Neural cell (in vitro differentiated cells): ENCODE results near the gene NPEPPS. TPM values are rescaled to one million over a fixed set of nuclear protein-coding genes. Genes with fewer than 3 reads are reported as not detected.

Experiments used
- H2AFZ ChIP-seq: fragments of 200-600, 300-800 bp; sonication (generic), shearing (Covaris generic); 2 replicates; pipeline ENCODE4 v1.6.0; 2014; ENCODE audit warnings: low read depth, mild to moderate bottlenecking, antibody characterized with exemption, low read length, moderate library complexity
- H3F3A ChIP-seq: fragments of 200-600 bp; shearing (Covaris generic); 2 replicates; pipeline ENCODE4 v1.6.1; 2016; ENCODE audit warnings: mild to moderate bottlenecking, moderate library complexity, mixed read lengths, antibody characterized with exemption, low read length; ENCODE audit not compliant: insufficient read depth, poor library complexity, severe bottlenecking
- H3K27ac ChIP-seq: fragments of 200-600, 300-800 bp; sonication (generic), shearing (Covaris generic); 2 replicates; pipeline ENCODE4 v1.5.1; 2014; ENCODE audit warnings: mild to moderate bottlenecking, low read length, moderate library complexity
- H3K27me3 ChIP-seq: fragments of 300-800, 200-600 bp; sonication (generic), shearing (Covaris generic); 2 replicates; pipeline ENCODE4 v1.6.0; 2014; ENCODE audit warnings: mild to moderate bottlenecking, low read depth, low read length, moderate library complexity; ENCODE audit not compliant: insufficient read depth
- H3K36me3 ChIP-seq: fragments of 300-800, 200-600 bp; sonication (generic), shearing (Covaris generic); 2 replicates; pipeline ENCODE4 v1.5.1; 2014; ENCODE audit warnings: mild to moderate bottlenecking, antibody characterized with exemption, low read length, moderate library complexity; ENCODE audit not compliant: insufficient read depth
- H3K4me2 ChIP-seq: fragments of 300-800, 200-600 bp; sonication (generic), shearing (Covaris generic); 2 replicates; pipeline ENCODE4 v1.6.0; 2014; ENCODE audit warnings: mild to moderate bottlenecking, low read length
- H3K4me3 ChIP-seq: fragments of 300-800, 200-600 bp; sonication (generic), shearing (Covaris generic); 2 replicates; pipeline ENCODE4 v1.5.1; 2014; ENCODE audit warnings: mild to moderate bottlenecking, low read length, moderate library complexity
- H3K79me2 ChIP-seq: fragments of 200-600 bp; shearing (Covaris generic); replicated peaks from 2 replicates; pipeline ENCODE4 v1.6.0; 2014; ENCODE audit warnings: mild to moderate bottlenecking, low read length, moderate library complexity; ENCODE audit not compliant: insufficient read depth
- H3K9ac ChIP-seq: fragments of 300-800, 200-600 bp; sonication (generic), shearing (Covaris generic); 2 replicates; pipeline ENCODE4 v1.6.1; 2016; ENCODE audit warnings: mild to moderate bottlenecking, low read length, mixed read lengths
- H3K9me2 ChIP-seq: fragments of 200-600 bp; shearing (Covaris generic); 2 replicates; pipeline ENCODE4 v1.6.1; 2016; ENCODE audit warnings: mild to moderate bottlenecking, low read length, mixed read lengths; ENCODE audit not compliant: insufficient read depth
- H3K9me3 ChIP-seq: fragments of 200-600, 300-800 bp; sonication (generic), shearing (Covaris generic); 2 replicates; pipeline ENCODE4 v1.6.1; 2016; ENCODE audit warnings: mild to moderate bottlenecking, mixed run types, low read length, moderate library complexity, mixed read lengths
- H4K20me1 ChIP-seq: fragments of 200-600 bp; shearing (Covaris generic); 2 replicates; pipeline ENCODE4 v1.6.1; 2016; ENCODE audit warnings: mild to moderate bottlenecking, mixed run types; ENCODE audit not compliant: insufficient read depth
- CTCF ChIP-seq: fragments of 450-650 bp; IDR thresholded peaks from 2 replicates; pipeline ENCODE4 v1.5.1; 2014; ENCODE audit warnings: antibody characterized with exemption, mild to moderate bottlenecking, moderate library complexity; ENCODE audit not compliant: poor library complexity, severe bottlenecking
- EP300 ChIP-seq: fragments of 450-650 bp; conservative IDR thresholded peaks from 2 replicates; pipeline ENCODE4 v1.6.1; 2014; ENCODE audit warnings: antibody characterized with exemption, mild to moderate bottlenecking, moderate library complexity; ENCODE audit not compliant: poor library complexity, severe bottlenecking
- EZH2 ChIP-seq: fragments of 200-600, 300-800 bp; shearing (Covaris generic), sonication (generic); IDR thresholded peaks from 2 replicates; pipeline ENCODE4 v1.6.1; 2014; ENCODE audit warnings: antibody characterized with exemption, low read length, borderline replicate concordance, mild to moderate bottlenecking; ENCODE audit not compliant: insufficient read depth, poor library complexity, severe bottlenecking
- MXI1 ChIP-seq: fragments of 450-650 bp; conservative IDR thresholded peaks from 2 replicates; pipeline ENCODE4 v1.6.1; 2014; ENCODE audit warnings: antibody characterized with exemption, mild to moderate bottlenecking; ENCODE audit not compliant: poor library complexity, severe bottlenecking
- POLR2AphosphoS5 ChIP-seq: IDR thresholded peaks from 2 replicates; pipeline ENCODE4 v1.6.1; 2012
- RAD21 ChIP-seq: fragments of 450-650 bp; conservative IDR thresholded peaks from 2 replicates; pipeline ENCODE4 v1.6.1; 2014; ENCODE audit warnings: antibody characterized with exemption, mild to moderate bottlenecking, moderate library complexity
- REST ChIP-seq: IDR thresholded peaks from 2 replicates; pipeline ENCODE4 v1.6.1; 2012; ENCODE audit warnings: borderline replicate concordance
- SMC3 ChIP-seq: fragments of 450-650 bp; conservative IDR thresholded peaks from 2 replicates; pipeline ENCODE4 v1.6.1; 2014; ENCODE audit warnings: antibody characterized with exemption, mild to moderate bottlenecking, moderate library complexity; ENCODE audit not compliant: poor library complexity
- TAF1 ChIP-seq: IDR thresholded peaks from 2 replicates; pipeline ENCODE4 v1.6.1; 2012; ENCODE audit warnings: low read depth
- polyA plus RNA-seq: library from polyadenylated mRNA; depleted of rRNA; stranded (reverse); fragments of >200 nt; gene quantifications from 2 replicates; pipeline ENCODE4 v1.2.3, GENCODE V29; 2014

NPEPPS gene
- polyA plus RNA-seq, 1 donor from 2014 or later = 150 TPM

- no peaks in the 10 kb centered on the region for H3F3A ChIP-seq
- TF ChIP-seq RAD21 = no peak
- H3K9me2 ChIP-seq = no peaks in the 10 kb centered on the region
- no peaks in the 10 kb centered on the region for H4K20me1 ChIP-seq
- peaks cover 5% of the 10 kb centered on the region for H3K36me3 ChIP-seq
- no peak overlapping the region for H3K4me2 ChIP-seq
- H3K27me3 ChIP-seq = no peaks in the 10 kb centered on the region
- H3K9me3 ChIP-seq = no peaks in the 10 kb centered on the region
- no peak overlapping the region for H3K27ac ChIP-seq
- no peak overlapping the region for H3K4me3 ChIP-seq
- H2AFZ ChIP-seq = no peak overlapping the region
- H3K9ac ChIP-seq = no peak overlapping the region
- H3K79me2 ChIP-seq = peaks cover 50% of the 10 kb centered on the region
Observed at GRCh38 chr17:47654991-47655390, 124.1 kb downstream of the NPEPPS start.

- Histone ChIP-seq H3K9me2 (no peaks in the 10 kb centered on the region), H3K79me2 (peaks cover 6% of the 10 kb centered on the region), H4K20me1 (no peaks in the 10 kb centered on the region), H3K9ac (no peak overlapping the region), H3K4me2 (no peak overlapping the region), H2AFZ (no peak overlapping the region), H3K27me3 (no peaks in the 10 kb centered on the region), H3F3A (no peaks in the 10 kb centered on the region), H3K4me3 (no peak overlapping the region), H3K9me3 (no peaks in the 10 kb centered on the region), H3K36me3 (peaks cover 5% of the 10 kb centered on the region), H3K27ac (no peak overlapping the region)
- TF ChIP-seq TAF1 (no peak), EZH2 (no peak), SMC3 (no peak), MXI1 (no peak), CTCF (no peak), POLR2AphosphoS5 (no peak), RAD21 (no peak), EP300 (no peak), REST (no peak)
Observed at GRCh38 chr17:47660064-47660492, 129.2 kb downstream of the NPEPPS start.
